Nephron (organoid): ENCODE measurements around the gene HS6ST2.

Experiments
- H3K27ac Mint-ChIP-seq, 3 experiments: 2 replicates each; pipeline ENCODE4 v1.8.0; 2020; ENCODE audit warnings: mixed read lengths in 3 of 3, mild to moderate bottlenecking in 2 of 3, moderate library complexity in 1 of 3
- H3K27me3 Mint-ChIP-seq: 2 replicates; pipeline ENCODE4 v1.8.0; 2021; ENCODE audit warnings: low read depth, mild to moderate bottlenecking, moderate library complexity, mixed read lengths
- H3K36me3 Mint-ChIP-seq: 2 replicates; pipeline ENCODE4 v1.8.0; 2020; ENCODE audit warnings: low read depth, mixed read lengths
- H3K4me1 Mint-ChIP-seq: 2 replicates; pipeline ENCODE4 v1.8.0; 2020; ENCODE audit warnings: mixed read lengths
- H3K4me3 Mint-ChIP-seq, 3 experiments: 2 replicates each; pipeline ENCODE4 v1.8.0; 2020; ENCODE audit warnings: mild to moderate bottlenecking in 3 of 3, mixed read lengths in 3 of 3, moderate library complexity in 2 of 3
- H3K9me3 Mint-ChIP-seq: 2 replicates; pipeline ENCODE4 v1.8.0; 2020; ENCODE audit warnings: mixed read lengths
- TF ChIP-seq, protein P1 (sequence below), 3 experiments: fragments of 200-600 bp; sonication (generic); IDR thresholded peaks; one replicate each; pipeline ENCODE4 v1.5.0; 2021; ENCODE audit warnings: antibody characterized with exemption in 3 of 3; ENCODE audit not compliant: unreplicated experiment in 3 of 3

Gene HS6ST2

DNA sequence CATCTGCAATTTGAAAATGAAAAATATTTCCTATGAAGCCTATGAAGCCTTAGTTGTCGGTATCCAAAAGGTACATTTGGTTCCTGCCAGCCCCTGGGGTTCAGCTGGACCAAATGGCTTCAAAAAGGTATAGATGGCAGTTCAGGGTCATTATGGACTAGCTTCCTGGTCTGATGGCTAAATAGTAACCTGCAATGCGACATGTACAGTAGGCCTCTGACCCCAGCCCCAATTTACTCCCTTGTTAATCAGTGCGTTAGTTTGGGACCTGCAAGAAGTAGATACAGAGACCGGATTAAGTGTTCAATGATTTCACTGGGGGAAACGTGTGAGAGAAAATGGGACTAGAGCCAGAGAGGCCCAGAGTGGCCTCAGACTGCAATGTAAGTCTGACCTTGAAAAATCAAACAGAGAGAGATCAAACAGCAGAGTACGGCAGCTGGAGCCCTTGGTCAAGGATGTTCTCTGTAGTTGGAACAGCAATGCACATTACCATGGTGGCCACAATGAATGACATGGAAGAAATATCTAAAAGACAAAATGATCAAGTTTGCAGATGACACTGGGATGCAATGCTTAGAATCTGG lies 354.6 kb downstream of the HS6ST2 start:
- Mint-ChIP-seq H3K36me3 (no peaks in the 10 kb centered on the region), H3K4me3 (no peak overlapping the region), H3K27me3 (no peaks in the 10 kb centered on the region)

DNA sequence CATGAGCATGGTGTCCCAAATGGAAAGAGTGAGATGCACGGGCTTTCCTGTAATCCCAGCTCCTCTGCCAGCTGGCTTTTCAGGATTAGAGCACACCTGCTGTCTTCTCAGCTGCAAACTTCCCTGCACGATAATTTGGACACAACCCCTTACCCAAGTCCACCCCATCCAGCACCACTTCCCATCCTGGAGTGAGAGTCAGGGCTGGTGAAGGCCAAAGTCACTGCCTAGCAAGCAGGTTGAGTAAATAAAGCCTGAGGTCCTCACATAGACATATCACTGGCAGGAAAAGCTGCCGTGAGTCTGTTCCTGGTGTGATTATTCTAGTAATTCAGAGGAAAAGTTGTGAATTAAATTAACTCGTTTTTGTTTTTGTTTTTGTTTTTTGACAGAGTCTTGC lies 355.7 kb downstream of the HS6ST2 start:
- Mint-ChIP-seq H3K27ac (no peak overlapping the region), H3K36me3 (no peaks in the 10 kb centered on the region), H3K4me1 (no peaks in the 10 kb centered on the region), H3K4me3 (no peak overlapping the region), H3K27me3 (no peaks in the 10 kb centered on the region), H3K9me3 (no peaks in the 10 kb centered on the region)
- TF ChIP-seq, protein P1, sequence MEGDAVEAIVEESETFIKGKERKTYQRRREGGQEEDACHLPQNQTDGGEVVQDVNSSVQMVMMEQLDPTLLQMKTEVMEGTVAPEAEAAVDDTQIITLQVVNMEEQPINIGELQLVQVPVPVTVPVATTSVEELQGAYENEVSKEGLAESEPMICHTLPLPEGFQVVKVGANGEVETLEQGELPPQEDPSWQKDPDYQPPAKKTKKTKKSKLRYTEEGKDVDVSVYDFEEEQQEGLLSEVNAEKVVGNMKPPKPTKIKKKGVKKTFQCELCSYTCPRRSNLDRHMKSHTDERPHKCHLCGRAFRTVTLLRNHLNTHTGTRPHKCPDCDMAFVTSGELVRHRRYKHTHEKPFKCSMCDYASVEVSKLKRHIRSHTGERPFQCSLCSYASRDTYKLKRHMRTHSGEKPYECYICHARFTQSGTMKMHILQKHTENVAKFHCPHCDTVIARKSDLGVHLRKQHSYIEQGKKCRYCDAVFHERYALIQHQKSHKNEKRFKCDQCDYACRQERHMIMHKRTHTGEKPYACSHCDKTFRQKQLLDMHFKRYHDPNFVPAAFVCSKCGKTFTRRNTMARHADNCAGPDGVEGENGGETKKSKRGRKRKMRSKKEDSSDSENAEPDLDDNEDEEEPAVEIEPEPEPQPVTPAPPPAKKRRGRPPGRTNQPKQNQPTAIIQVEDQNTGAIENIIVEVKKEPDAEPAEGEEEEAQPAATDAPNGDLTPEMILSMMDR (IDR thresholded peaks at IDR 0.05; ENCODE audit: unreplicated experiment in 3 of 3): no peak

More for the DNA sequence above, 354.6 kb downstream of the HS6ST2 start:
- Mint-ChIP-seq H3K4me1 (no peaks in the 10 kb centered on the region), H3K27ac (no peak overlapping the region), H3K9me3 (no peaks in the 10 kb centered on the region)
- TF ChIP-seq, protein P1 (IDR thresholded peaks at IDR 0.05; ENCODE audit: unreplicated experiment in 3 of 3): no peak

DNA sequence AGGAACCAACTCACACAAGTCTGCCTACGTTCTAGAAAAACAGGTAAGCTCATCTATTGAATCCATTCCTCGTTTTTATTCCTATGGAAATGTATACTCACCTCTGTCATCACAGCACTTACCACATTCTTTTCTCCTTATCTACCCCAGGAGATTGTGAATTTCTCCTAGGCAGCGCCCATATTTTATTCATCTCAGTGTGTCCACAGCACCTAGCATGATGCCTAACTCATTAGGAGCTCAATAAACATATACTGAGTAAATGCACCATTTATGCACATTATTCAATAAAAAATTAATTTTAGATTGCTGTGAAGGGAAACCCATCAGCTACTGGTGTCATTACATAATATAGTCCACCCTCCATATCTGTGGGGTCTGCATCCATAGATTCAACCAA lies 363.4 kb downstream of the HS6ST2 start:
- H3K36me3 Mint-ChIP-seq: no peaks in the 10 kb centered on the region
- no peak overlapping the region for H3K4me3 Mint-ChIP-seq
- no peaks in the 10 kb centered on the region for H3K9me3 Mint-ChIP-seq
- H3K27ac Mint-ChIP-seq: no peak overlapping the region
- H3K4me1 Mint-ChIP-seq: no peaks in the 10 kb centered on the region
- no peaks in the 10 kb centered on the region for H3K27me3 Mint-ChIP-seq
- TF ChIP-seq, protein P1 (IDR thresholded peaks at IDR 0.05; ENCODE audit: unreplicated experiment in 3 of 3): no peak

DNA sequence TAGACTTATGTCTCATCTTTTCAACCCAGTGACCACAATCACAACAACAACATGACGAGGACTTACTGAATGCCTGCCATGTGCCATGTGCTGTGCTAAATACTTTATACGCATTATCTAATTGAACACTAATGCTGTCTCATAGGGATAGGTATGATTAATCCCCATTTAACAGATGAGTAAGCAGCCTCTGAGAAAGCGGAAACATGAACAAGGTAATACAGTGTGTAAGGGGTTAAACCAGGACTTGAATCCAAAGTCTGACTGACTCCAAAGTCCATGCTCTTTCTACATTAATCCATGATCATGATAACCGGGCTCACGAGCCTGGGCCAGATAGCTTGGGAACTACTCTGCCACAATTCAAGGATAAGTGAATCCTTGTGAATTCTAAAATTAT lies 364.3 kb downstream of the HS6ST2 start:
- Mint-ChIP-seq H3K4me1 (no peaks in the 10 kb centered on the region), H3K36me3 (no peaks in the 10 kb centered on the region), H3K9me3 (no peaks in the 10 kb centered on the region), H3K4me3 (no peak overlapping the region), H3K27ac (no peak overlapping the region), H3K27me3 (no peaks in the 10 kb centered on the region)
- TF ChIP-seq, protein P1 (IDR thresholded peaks at IDR 0.05; ENCODE audit: unreplicated experiment in 3 of 3): no peak

DNA sequence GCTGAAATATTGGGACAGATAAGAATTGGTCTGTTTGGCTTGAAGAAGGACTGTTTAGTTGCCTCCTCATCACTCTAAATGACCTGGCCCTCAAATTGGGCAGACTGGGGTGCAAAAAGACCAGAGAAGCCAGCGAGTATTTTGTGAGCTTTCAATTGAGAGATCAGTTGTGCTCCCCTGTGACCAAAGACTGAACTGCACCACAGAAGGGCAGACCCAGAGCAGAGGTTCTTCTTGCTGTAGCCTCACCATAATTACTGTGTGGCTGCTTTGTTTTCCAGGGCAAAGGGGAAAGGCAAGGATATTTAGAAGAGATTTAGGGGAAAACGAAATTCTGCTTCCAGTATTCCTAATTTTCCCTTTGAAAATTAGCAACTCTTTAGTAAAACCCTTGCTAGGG lies 365.5 kb downstream of the HS6ST2 start:
- H3K4me3 Mint-ChIP-seq: no peak overlapping the region
- no peaks in the 10 kb centered on the region for H3K4me1 Mint-ChIP-seq
- H3K36me3 Mint-ChIP-seq: no peaks in the 10 kb centered on the region
- no peak overlapping the region for H3K27ac Mint-ChIP-seq
- H3K9me3 Mint-ChIP-seq: no peaks in the 10 kb centered on the region
- TF ChIP-seq, protein P1 (IDR thresholded peaks at IDR 0.05; ENCODE audit: unreplicated experiment in 3 of 3): peak; percentile 50 to 55 (median 55)
- H3K27me3 Mint-ChIP-seq: peaks cover 4% of the 10 kb centered on the region

DNA sequence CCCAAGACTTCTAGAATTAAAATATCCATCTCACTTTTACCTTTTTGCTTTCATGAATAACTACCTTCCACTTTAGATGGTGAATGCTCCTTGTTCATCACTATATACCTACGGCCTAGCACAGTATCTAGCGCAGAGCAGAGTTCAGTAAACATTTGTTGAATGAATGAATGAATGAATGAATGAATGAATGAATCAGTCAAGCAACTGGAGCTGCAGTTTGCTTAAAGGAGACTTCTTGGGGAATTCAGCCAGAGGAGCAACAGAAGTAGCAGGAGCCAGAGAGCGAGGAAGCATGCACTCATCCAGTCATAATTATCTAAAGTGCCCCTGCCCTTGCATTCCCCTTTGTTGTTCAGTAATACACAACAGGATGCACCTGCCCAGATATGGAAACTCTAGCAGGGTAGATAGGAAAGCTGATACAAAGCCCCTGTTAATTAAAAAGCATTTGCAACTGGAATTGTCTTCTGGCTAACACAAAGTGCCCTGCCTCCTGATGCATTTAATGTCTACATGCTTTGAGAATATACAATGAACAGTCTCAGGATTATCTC lies 366.6 kb downstream of the HS6ST2 start:
- no peak overlapping the region for H3K4me3 Mint-ChIP-seq
- H3K4me1 Mint-ChIP-seq: no peaks in the 10 kb centered on the region
- H3K27me3 Mint-ChIP-seq: peaks cover 5% of the 10 kb centered on the region
- H3K27ac Mint-ChIP-seq: no peak overlapping the region
- TF ChIP-seq, protein P1 (IDR thresholded peaks at IDR 0.05; ENCODE audit: unreplicated experiment in 3 of 3): no peak
- no peaks in the 10 kb centered on the region for H3K36me3 Mint-ChIP-seq
- H3K9me3 Mint-ChIP-seq: no peaks in the 10 kb centered on the region
